GM10266 (cell line): ENCODE data around the gene UPK3BL1.
"Not testable (repeated sequence)": the region's sequence is repeated elsewhere in the genome, so short reads cannot be mapped to it uniquely, and the experiment has no call there.

Experiments used
- DNase-seq: peaks from one replicate; pipeline ENCODE4 v3.0.0; 2012; ENCODE audit errors: extremely low spot score

UPK3BL1 gene

GRCh38 chr7:102589857-102590256 is 52.7 kb downstream of the UPK3BL1 start:
- DNase-seq = not testable (repeated sequence)
